HG03280 (cell line): ENCODE results near the gene ASB14.

Experiments
- ATAC-seq: cut with Tn5 transposase; IDR thresholded peaks from one replicate; pipeline ENCODE4 v1.9.1; 2021; ENCODE audit warnings: mild to moderate bottlenecking, moderate library complexity; ENCODE audit not compliant: unreplicated experiment

The ASB14 gene

DNA sequence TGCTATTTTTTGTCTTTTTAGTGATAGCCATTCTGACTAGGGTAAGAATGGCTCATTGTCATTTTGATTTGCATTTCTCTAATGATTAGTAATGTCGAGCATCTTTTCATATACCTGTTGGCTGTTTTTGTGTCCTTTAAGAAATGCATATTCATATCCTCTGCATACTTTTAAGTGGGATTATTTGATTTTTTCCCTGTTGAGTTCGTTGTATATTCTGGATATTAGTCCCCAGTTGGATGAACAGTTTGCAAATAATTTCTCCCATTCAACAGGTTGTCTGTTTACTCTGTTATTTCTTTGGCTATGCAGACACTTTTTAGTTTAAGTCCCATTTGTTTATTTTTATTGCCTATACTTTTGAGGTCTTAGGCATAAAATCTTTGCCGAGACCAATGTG lies 30.6 kb downstream of the ASB14 start:
- ATAC-seq = no peak

DNA sequence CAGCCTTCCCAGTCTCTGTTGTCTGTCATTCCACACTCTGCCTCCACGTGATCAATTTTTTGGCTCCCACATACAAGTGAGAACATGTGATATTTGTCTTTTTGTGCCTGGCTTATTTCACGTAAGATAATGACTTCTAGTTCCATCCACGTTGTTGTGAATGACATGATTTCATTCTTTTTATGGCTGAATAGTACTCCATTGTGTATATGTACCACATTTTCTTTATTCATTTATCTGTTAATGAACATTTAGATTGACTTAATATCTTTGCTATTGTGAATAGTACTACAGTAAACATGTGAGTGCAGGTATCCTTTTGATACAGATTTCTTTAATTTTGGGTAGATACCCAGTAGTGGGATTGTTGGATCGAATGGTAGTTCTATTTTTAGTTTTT lies 31.4 kb downstream of the ASB14 start:
- no peak for ATAC-seq

DNA sequence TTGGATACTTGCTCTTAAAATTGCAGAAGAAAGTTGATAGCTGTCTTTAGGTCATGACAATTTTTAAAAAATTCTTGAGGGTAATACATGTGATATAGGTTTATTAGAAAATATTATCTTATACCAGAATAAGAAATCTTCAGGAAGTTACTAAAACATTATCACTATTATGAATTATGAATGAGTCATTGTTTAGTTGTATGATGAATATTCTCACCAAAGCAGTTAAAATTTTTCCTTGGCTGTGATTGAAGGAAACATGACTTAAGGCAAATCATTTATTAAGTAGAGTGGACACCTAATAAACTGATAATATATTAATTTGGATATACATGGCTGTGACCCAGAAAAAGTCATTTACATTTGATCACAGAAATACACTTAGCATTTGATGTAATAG lies 34.8 kb downstream of the ASB14 start:
- no peak for ATAC-seq

DNA sequence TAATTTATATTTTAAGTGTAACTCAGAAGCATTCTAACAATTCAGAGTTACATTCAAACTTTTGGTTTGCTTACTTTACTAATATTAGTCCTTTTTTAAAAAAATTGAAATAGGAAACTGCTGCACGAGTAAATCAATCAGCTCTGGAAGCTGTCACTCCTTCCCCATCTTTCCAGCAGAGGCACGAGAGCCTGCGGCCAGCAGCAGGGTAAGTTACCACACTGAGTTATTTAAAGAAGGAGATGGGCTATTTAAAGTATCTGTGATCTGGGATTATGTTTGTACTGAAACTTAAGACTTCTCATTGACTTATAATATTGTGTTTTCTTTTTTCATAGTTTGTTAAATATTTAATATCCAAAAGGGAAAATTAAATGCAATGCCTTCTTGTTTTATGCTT lies 35.6 kb downstream of the ASB14 start:
- ATAC-seq = no peak

DNA sequence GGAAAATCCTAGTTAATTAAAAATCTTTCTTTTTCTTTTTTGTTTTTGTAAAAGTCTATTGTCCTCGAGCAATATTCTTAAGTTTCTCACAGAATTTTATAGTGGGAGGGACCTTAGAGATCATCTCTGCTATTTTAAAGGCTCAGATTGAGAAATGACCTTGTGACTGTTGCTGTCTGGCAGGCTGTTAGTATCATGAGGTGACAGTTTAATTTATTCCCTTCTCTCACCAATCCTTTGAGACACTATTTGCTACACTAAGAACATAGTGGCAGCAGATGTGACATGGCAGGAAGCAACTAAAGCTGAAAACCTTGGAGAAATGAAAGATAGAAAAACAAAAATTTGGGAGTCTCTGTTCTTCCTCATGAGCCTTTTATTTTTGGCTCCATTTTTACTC lies 40.1 kb downstream of the ASB14 start:
- no peak for ATAC-seq

DNA sequence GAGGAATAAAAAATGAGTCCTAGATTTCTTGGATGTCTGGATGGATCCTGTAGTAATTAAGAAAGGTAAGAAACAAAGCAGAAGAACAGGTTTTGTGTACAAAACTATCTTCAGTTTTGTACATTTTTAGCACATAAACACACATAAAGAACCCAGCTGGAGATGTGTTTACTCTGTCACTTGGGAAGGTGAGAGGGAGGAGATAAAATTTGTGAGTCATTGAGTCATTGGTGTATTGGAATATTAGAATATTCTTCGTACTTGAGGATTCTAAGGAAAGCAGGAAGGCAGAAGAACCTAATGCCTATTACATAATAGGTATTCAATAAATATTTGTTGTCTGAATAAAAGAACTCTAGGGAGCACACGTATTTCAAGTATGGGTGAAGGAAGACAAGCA lies 47.5 kb downstream of the ASB14 start:
- no peak for ATAC-seq

DNA sequence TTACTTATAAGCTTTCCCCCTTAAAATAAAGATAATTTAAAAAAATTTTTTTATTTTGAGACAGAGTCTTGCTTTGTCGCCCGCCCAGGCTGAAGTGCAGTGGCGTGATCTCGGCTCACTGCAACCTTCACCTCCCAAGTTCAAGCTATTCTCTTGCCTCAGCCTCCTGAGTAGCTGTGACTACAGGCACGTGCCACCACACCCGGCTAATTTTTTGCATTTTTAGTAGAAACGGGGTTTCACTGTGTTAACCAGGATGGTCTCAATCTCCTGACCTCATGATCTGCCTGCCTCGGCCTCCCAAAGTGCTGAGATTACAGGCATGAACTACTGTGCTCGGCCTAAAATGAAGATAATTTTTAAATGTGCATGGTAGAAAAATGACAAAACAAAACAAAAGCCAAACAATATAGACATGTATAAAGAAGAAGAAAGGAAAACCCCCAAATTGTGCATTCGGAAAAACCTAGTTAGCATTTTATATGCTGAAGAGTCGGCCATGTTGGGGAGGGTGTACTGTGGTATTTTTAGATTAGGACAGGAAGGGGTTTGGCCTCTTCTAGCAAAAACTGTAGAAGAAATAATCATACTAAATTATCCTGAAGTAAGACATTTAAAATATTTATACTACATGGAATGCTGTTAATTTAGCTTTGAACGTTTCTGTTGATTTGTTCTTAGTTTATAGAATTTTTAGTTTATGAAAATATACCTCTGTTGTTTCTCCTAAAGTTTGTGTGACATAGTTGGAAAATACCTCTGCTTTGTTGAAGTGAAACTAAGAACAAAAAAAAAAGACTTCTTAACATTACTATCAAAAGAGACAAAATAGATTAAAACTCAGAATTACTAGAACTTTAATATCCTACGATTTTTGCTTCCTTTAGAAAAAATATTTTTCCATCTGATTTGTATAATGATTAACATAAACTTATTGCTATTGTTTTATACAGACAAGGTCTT lies 57.6 kb downstream of the ASB14 start:
- ATAC-seq = no peak

DNA sequence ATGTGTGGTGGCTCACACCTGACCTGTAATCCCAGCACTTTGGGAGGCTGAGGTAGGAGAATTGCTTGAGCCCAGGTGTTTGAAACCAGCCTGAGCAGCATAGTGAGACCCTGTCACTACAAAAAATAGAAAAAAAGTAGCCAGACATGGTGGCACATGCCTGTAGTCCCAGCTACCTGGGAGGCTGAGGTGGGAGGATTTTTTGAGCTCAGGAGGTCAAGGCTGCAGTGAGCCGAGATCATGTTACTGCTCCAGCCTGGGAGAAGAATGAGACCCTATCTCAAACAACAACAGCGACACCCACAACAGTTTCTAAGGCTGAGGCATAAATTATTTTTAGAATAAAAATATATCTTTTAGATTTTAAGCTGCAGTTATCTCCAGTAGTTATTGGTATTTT lies 58.7 kb downstream of the ASB14 start:
- no peak for ATAC-seq

DNA sequence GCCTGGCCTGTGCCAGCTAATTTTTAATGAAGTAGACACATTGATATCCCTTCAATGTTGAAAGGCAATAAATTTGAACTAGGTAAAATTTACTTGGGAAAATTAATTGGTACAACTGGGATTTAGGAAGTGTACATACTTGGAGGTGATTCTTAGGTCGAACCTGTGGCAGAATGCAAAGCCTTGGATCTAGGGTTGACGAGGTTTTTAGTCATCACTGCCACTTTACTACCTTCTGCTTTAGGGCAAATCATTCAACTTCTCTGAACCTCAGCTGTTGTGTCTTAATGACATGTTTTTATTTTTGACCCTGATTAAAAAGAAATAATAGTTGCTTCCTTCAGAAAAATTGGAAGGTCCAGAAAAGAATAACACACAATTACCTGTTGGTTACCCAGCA lies 62.5 kb downstream of the ASB14 start:
- no peak for ATAC-seq

DNA sequence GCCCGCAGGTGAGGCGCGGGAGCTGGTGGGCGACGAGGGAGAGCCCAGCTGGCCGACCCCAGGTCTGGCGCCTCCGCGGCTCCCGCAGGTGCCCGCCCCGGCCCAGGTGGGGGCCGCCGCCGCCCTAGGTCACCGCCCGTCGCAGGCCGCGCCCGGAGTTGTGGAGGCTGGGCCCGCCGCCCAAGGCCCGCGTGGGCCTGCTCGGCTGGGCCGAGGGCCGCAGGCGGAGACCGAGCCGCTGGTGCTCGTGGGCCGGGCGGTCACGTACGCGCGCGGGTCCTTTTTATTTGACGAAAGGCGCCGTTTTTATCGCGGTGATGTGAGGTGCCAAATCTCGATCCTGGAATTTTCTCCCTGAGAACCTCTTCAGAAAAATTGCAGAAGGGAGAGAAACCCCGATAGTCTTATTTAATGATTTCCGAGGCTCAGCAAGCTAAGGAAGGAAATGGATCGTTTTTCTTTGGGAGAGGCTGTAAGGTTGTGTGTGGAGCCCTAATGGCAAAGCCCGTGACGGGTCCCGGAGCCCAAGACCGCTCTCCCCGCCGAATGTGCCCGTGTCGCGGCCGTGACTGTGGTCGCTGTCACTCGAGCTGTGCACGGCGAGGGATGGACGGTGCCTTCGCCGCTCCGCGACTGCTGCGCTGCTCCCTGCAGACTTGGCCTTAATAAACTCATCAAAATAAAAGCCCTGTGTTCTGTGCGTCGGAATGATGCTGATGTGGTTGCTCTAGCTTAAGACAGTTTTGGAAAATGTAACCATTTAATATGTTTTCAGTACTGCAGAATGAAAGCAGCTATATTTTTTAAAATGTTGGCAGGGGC lies 64.3 kb downstream of the ASB14 start:
- ATAC-seq = peak; percentile 42

DNA sequence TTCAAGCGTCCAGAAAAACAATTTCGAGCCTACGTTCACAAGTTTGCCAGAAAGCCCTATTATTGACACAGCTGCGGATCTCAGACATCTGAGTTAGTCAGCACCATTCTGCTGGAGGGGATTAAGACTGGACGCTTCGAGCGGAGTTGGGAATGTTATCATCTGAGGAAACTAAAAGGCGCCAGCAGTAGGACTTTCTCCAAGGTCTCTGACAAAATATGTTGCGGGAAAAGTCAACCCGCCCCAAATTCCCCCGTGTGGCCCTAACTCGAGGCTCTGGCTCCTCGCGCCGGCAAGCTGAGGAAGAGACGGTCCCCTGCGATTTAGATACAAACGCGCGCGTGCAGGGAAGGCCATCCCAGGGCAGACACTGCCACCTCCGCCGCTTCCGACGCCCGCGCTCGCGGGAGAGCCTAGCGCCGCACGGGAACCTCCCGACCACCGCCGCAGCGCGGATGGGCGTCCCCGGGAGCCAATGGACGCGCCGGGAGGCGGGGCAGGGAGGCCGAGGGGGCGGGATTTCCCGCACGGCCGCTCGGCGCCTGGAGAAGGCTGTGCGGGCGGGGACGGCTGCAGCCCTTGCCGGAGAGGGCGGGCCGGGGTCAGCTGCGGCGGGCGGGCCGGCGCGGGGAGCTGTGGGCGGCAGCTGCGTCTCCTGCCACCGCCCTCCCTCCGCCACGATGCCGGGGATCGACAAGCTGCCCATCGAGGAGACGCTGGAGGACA lies 65.1 kb downstream of the ASB14 start, which contains the start of gene APPL1:
Gene APPL1 (plus strand): TSS at position 526 of the 726 bp plus-strand sequence. CDS start 155 bp downstream, at position 681.
- peak; percentile 95 for ATAC-seq

DNA sequence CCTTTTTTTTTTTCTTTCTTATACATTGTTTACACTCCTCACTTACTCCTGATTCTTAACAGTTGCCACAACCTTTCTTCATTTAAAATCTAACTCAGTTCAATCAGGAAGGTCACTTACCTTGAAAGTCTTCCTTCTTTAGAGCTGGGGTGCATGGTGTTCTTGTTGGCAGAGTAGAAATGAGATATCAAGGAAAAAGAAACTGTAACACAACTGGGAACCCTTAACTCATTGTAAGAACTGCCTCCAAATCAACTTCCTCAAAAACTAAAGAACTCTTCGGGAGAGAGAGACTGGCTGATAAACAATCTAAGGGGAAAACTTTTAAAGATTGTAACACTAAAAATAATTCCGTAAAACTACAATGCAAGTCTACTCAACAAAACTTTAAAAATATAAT lies 66.3 kb downstream of the ASB14 start:
- no peak for ATAC-seq

DNA sequence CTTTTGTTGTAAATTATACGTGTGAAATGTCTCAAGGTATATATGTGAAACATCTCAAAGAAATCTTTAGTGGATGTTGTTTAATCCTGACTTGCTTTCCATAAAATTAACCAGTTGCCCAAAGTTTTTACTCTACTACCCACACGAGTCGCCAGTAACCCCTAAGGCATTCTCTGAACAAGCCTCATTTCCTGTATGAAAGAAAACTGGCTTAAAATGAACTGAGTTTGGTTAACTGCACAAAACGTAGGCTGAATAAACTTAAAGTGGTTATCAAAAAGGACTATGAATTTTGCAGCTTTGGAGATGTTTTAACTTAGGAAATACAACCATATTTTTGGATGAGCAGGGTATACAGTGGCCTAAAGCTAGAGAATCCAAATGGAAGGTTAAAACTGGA lies 67.6 kb downstream of the ASB14 start:
- no peak for ATAC-seq

DNA sequence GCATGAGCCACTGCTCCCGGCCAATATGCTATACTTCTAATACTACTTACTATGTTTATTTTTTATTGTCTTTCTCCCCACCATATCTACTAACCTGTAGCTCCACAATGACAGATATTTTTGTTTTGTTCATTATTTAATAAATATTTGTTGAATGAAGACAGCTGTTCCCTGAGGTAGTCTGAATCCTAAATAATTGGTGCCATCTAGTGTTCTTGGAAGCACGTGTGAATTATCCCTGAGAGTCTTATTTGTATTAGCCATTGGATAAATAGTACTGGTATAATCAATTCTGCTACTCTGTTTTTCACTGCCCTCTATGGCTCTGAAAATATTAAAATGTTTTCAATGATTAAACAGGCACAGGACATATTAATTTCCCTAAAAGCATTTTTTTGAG lies 70.6 kb downstream of the ASB14 start:
- no peak for ATAC-seq
